Tibial nerve (tissue), 4 donors: ENCODE results near the gene FAM222B.

Experiments used
- CTCF ChIP-seq, 5 experiments: fragments of 200-600 bp in 3 of 5; fragments of 450-650 bp in 2 of 5; sonication (generic) in 3 of 5; IDR thresholded peaks; one replicate each; pipeline ENCODE4 v1.5.1; 2016 to 2019; ENCODE audit warnings: antibody characterized with exemption in 5 of 5, mild to moderate bottlenecking in 3 of 5, moderate library complexity in 2 of 5
- EP300 ChIP-seq, 2 donors: sonication (generic); formaldehyde crosslinking; IDR thresholded peaks; one replicate each; pipeline ENCODE4 v1.6.1; 2017; ENCODE audit warnings: antibody characterized with exemption in 2 of 2, mild to moderate bottlenecking in 1 of 2
- POLR2A ChIP-seq, 2 donors: fragments of 450-650 bp; IDR thresholded peaks; one replicate each; pipeline ENCODE4 v1.6.1; 2017; ENCODE audit warnings: antibody characterized with exemption in 2 of 2, mild to moderate bottlenecking in 2 of 2, moderate library complexity in 2 of 2

- TF ChIP-seq CTCF (IDR thresholded peaks at IDR 0.05) (no peak), EP300 (IDR thresholded peaks at IDR 0.05) (no peak), POLR2A (IDR thresholded peaks at IDR 0.05) (no peak)
Measured at GRCh38 chr17:28749516-28750177, 92.9 kb downstream of the FAM222B start.
